SK-N-SH (cell line): ENCODE measurements around the gene GASK1A.

Experiments
- EP300 ChIP-seq, 2 experiments: IDR thresholded peaks; 2 replicates each; pipeline versions ENCODE4 v1.4.0 to v1.6.1; 2012; ENCODE audit warnings: borderline replicate concordance in 1 of 2, low read depth in 1 of 2, low read length in 1 of 2
- EZH2phosphoT487 ChIP-seq: fragments of 200-600 bp; sonication (generic); IDR thresholded peaks from 2 replicates; pipeline ENCODE4 v1.6.1; 2017; ENCODE audit warnings: low read depth, mixed run types, mild to moderate bottlenecking, antibody characterized with exemption, moderate library complexity, borderline replicate concordance
- FOXM1 ChIP-seq: IDR thresholded peaks from 2 replicates; pipeline ENCODE4 v1.4.0; 2012; ENCODE audit warnings: low read depth, mild to moderate bottlenecking
- GABPA ChIP-seq: IDR thresholded peaks from 2 replicates; pipeline ENCODE4 v1.4.0; 2012; ENCODE audit warnings: low read depth, mild to moderate bottlenecking
- MAX ChIP-seq: IDR thresholded peaks from 2 replicates; pipeline ENCODE4 v1.4.0; 2012; ENCODE audit warnings: low read depth
- NRF1 ChIP-seq: IDR thresholded peaks from 2 replicates; pipeline ENCODE4 v1.6.1; 2012; ENCODE audit warnings: low read depth, mild to moderate bottlenecking, low read length
- RXRA ChIP-seq: IDR thresholded peaks from 2 replicates; pipeline ENCODE4 v1.4.0; 2012; ENCODE audit warnings: low read depth, mild to moderate bottlenecking, borderline replicate concordance
- SMC3 ChIP-seq: IDR thresholded peaks from 2 replicates; pipeline ENCODE4 v1.6.1; 2012; ENCODE audit warnings: low read depth, low read length, improper control_type of control experiment
- TCF12 ChIP-seq: IDR thresholded peaks from 2 replicates; pipeline ENCODE4 v1.4.0; 2012
- TF ChIP-seq, protein P1 (sequence below): fragments of 150-350 bp; IDR thresholded peaks from 2 replicates; pipeline ENCODE4 v1.6.1; 2017; ENCODE audit warnings: antibody characterized with exemption, low read length, low read depth, borderline replicate concordance
- TF ChIP-seq, protein P2 (sequence below): fragments of 200-600 bp; sonication (generic); IDR thresholded peaks from 2 replicates; pipeline ENCODE4 v1.6.1; 2017; ENCODE audit warnings: antibody characterized with exemption, mild to moderate bottlenecking, moderate library complexity
- TF ChIP-seq, protein P3 (sequence below): IDR thresholded peaks from 2 replicates; pipeline ENCODE4 v1.4.0; 2012; ENCODE audit warnings: low read depth, borderline replicate concordance

GRCh38 chr3:43094381-43094780 lies 115.3 kb downstream of the GASK1A start:
- TF ChIP-seq, protein P1, sequence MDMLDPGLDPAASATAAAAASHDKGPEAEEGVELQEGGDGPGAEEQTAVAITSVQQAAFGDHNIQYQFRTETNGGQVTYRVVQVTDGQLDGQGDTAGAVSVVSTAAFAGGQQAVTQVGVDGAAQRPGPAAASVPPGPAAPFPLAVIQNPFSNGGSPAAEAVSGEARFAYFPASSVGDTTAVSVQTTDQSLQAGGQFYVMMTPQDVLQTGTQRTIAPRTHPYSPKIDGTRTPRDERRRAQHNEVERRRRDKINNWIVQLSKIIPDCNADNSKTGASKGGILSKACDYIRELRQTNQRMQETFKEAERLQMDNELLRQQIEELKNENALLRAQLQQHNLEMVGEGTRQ, result no peak
- TF ChIP-seq SMC3, result no peak
- no peak for TF ChIP-seq EZH2phosphoT487
- TF ChIP-seq, protein P2, sequence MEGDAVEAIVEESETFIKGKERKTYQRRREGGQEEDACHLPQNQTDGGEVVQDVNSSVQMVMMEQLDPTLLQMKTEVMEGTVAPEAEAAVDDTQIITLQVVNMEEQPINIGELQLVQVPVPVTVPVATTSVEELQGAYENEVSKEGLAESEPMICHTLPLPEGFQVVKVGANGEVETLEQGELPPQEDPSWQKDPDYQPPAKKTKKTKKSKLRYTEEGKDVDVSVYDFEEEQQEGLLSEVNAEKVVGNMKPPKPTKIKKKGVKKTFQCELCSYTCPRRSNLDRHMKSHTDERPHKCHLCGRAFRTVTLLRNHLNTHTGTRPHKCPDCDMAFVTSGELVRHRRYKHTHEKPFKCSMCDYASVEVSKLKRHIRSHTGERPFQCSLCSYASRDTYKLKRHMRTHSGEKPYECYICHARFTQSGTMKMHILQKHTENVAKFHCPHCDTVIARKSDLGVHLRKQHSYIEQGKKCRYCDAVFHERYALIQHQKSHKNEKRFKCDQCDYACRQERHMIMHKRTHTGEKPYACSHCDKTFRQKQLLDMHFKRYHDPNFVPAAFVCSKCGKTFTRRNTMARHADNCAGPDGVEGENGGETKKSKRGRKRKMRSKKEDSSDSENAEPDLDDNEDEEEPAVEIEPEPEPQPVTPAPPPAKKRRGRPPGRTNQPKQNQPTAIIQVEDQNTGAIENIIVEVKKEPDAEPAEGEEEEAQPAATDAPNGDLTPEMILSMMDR, result no peak
- TF ChIP-seq NRF1, result no peak
- TF ChIP-seq MAX, result no peak
- TF ChIP-seq, protein P3, sequence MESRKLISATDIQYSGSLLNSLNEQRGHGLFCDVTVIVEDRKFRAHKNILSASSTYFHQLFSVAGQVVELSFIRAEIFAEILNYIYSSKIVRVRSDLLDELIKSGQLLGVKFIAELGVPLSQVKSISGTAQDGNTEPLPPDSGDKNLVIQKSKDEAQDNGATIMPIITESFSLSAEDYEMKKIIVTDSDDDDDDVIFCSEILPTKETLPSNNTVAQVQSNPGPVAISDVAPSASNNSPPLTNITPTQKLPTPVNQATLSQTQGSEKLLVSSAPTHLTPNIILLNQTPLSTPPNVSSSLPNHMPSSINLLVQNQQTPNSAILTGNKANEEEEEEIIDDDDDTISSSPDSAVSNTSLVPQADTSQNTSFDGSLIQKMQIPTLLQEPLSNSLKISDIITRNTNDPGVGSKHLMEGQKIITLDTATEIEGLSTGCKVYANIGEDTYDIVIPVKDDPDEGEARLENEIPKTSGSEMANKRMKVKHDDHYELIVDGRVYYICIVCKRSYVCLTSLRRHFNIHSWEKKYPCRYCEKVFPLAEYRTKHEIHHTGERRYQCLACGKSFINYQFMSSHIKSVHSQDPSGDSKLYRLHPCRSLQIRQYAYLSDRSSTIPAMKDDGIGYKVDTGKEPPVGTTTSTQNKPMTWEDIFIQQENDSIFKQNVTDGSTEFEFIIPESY, result no peak
- TF ChIP-seq FOXM1, result no peak
- no peak for TF ChIP-seq RXRA
- TF ChIP-seq EP300 (IDR thresholded peaks at IDR 0.05; ENCODE audit: borderline replicate concordance in 1 of 2, low read depth in 1 of 2, low read length in 1 of 2), result no peak
- TF ChIP-seq TCF12, result no peak
- TF ChIP-seq GABPA, result no peak
